Measurements from ENCODE around the gene ATXN2.
"Not testable (repeated sequence)": the region's sequence is repeated elsewhere in the genome, so short reads cannot be mapped to it uniquely, and the experiment has no call there.

The ATXN2 gene

DNA sequence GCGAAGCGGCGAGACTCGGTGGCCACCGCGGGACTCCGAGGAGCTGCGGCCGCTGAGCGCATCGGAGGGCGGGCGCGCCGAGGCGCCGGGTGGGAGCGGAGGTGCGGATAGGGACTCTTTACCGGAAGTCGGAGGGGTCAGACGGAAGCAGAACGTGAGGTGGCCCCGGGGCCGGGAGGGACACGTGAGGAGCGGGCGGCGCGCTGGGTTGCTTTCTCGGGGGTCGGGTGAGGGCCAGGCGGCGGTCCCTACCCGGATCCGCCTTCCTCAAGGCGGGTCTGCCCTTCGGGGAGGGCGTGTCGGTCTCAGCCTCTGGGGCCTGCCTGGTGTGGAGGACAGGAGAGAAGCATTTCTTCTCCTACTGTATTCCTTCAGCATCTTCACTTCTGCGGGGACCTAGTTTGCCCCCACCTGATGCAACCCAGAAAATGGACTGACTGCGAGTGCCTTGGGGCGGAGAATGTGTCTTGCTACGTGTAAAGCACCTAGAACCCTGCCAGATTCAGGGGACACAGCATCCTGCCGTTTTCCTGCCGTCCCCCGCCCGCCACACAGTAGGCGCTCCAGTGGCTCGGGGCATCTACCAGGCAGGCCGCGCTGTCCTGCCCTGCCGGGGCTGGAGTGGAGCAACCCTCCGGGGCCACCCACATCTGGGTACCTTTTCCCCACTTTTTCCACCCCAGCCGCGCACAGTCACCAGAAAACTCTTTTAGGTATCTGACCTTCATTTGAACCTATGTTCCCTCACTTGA lies 514 bp upstream of the ATXN2 start:
- TF ChIP-seq, protein P1, sequence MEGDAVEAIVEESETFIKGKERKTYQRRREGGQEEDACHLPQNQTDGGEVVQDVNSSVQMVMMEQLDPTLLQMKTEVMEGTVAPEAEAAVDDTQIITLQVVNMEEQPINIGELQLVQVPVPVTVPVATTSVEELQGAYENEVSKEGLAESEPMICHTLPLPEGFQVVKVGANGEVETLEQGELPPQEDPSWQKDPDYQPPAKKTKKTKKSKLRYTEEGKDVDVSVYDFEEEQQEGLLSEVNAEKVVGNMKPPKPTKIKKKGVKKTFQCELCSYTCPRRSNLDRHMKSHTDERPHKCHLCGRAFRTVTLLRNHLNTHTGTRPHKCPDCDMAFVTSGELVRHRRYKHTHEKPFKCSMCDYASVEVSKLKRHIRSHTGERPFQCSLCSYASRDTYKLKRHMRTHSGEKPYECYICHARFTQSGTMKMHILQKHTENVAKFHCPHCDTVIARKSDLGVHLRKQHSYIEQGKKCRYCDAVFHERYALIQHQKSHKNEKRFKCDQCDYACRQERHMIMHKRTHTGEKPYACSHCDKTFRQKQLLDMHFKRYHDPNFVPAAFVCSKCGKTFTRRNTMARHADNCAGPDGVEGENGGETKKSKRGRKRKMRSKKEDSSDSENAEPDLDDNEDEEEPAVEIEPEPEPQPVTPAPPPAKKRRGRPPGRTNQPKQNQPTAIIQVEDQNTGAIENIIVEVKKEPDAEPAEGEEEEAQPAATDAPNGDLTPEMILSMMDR (IDR thresholded peaks at IDR 0.05; ENCODE audit: low read depth, low read length, missing control alignments) = no peak
- peak overlapping the region; percentile 73 for H3K4me3 ChIP-seq (replicated peaks; ENCODE audit: low read depth, low read length)
- DNase-seq (ENCODE audit: extremely low read depth, low read depth) = peak; percentile 53

DNA sequence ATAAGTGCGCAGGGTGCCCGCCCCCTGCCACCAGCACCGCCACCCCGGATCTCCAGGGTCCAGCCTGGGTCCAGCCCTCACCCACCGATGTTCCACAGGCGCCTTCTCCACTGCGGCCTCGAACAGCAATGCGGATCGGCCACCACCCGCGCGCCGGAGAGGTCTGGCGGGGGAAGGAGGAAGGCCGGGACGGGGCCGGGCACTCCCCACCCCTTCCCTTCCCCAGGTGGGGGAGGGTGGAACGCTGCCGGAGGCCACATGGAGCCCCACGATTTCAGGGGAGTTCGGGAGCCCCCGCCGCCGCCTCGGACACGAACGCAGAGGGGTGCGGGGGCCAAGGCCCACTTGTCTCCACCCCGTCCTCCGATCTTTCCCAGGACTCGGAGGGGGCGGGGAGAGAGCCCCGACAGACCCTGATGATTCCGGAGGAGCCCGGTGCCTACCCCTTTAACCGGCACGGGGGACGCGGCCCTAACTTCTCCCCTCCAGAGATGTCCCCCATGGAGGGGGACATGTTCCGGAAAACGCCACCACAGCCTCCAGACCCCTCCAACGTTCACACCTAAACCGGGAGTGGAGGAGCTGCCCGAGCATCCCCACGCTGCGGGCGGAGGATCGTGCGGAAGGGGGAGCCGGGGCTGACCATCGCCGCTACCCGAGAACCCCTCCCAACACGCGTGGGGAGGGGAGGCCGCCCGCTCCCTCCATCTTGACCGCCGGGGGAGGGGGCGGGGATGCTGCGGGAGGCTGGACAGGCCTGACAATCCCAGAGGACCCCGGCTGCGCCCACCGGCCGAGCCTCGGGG lies 1.1 kb downstream of the ATXN2 start:
- no peak for DNase-seq (ENCODE audit: extremely low read depth, low read depth)
- H3K4me3 ChIP-seq (replicated peaks; ENCODE audit: low read depth, low read length) = peak overlapping the region; percentile 73
- TF ChIP-seq, protein P1 (IDR thresholded peaks at IDR 0.05; ENCODE audit: low read depth, low read length, missing control alignments) = no peak

DNA sequence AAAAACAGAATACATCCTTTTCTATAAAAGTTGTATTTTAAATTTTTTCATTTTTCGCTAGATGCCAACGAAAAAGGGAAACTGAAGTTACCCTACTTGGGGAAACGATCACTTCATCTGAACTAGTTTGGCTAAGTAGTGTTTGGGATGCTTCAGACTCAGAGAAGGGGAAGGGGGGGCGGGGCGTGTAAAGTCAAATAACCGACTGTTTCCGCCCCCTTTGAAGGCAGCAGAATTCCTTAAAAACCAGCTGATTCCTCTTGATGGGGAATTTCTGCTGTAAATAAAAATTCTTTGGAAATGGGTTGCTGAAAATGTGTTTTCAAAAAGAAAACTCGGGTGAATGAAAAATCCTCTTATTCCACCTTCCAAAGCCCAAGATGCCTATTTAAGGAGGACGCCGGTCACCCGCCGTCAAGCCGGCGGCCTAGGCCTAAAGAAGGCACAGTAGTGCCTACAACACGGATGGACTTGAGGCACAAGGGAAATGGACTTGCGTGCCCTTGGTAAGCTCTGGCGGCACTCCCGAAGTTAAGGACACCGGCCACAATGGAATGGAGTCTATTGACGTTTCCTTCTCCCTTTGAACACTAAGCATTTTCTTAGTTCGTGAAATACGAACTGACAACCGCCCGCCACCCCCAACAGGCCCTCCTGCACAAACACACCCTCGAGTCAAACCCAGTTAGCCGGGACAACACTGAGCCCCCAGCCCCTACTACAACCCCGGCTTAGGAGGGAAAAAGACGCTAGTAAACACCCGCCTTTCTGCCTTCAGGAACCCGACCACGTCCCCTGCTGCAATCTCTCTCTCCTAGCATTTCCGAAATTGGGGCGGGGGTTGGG lies 1.9 kb downstream of the ATXN2 start:
- DNase-seq (ENCODE audit: extremely low read depth, low read depth) = no peak
- H3K4me3 ChIP-seq (replicated peaks; ENCODE audit: low read depth, low read length) = peak overlapping the region; percentile 73

DNA sequence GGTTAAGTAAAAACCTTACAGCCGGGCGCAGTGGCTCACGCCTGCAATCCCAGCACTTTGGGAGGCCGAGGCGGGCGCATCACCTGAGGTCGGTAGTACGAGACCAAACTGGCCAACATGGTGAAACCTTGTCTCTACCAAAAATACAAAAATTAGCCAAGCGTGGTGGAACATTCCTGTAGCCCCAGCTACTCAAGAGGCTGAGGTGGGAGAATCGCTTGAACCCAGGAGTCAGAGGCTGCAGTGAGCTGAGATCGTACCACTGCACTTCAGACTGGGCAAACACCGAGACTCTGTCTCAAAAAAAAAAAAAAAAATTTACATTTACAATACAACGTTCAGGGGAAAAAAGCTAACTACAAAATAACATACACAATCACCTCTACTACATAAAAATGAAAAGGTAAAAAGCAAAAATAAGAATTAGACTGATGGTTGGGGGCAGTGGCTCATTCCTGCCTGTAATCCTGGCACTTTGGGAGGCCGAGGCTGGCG lies 3.7 kb downstream of the ATXN2 start:
- DNase-seq (ENCODE audit: extremely low read depth, low read depth) = not testable (repeated sequence)
- peak overlapping the region; percentile 73 for H3K4me3 ChIP-seq (replicated peaks; ENCODE audit: low read depth, low read length)

More for the DNA sequence above, 1.9 kb downstream of the ATXN2 start:
- TF ChIP-seq, protein P1 (IDR thresholded peaks at IDR 0.05; ENCODE audit: low read depth, low read length, missing control alignments) = no peak

DNA sequence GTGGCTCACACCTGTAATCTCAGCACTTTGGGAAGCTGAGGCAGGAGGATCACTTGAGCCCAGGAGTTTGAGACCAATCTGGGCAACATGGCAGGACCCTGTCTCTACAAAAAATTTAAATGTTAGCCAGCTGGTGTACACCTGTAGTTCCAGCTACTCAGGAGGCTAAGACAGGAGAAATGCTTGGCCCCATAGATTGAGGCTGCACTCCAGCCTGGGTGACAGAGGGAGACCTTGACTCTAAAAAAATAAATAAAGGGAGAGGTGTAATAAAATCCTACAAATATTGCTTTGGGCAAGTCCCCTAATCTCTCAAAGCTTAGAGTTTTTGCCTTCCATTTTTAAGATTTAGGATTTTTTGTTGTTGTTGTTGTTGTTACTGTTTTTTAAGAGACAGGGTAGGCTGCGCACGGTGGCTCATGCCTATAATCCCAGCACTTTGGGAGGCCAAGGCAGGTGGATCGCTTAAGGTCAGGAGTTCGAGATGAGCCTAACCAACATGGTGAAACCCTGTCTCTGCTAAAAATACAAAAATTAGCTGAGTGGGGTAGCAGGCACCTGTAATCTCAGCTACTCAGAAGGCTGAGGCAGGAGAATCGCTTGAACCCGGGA lies 7.6 kb downstream of the ATXN2 start:
- H3K4me3 ChIP-seq (replicated peaks; ENCODE audit: low read depth, low read length); DNase-seq (ENCODE audit: extremely low read depth, low read depth): not testable (repeated sequence)

DNA sequence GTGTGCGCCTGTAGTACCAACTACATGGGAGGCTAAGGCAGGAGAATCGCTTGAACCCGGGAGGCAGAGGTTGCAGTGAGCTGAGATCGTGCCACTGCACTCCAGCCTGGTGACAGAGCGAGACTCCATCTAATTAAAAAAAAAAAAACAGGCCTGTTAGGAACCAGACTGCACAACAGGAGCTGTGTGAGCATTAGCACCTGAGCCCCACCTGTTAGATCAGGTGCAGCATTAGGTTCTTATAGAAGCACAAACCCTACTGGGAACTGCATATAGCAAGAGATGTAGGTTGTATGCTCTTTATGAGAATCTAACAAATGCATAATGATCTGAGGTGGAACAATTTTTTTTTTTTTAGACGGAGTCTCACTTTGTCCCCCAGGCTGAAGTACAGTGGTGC lies 8.6 kb downstream of the ATXN2 start:
- TF ChIP-seq, protein P1 (IDR thresholded peaks at IDR 0.05; ENCODE audit: low read depth, low read length, missing control alignments) = no peak
- DNase-seq (ENCODE audit: extremely low read depth, low read depth) = no peak
- no peak overlapping the region for H3K4me3 ChIP-seq (replicated peaks; ENCODE audit: low read depth, low read length)

DNA sequence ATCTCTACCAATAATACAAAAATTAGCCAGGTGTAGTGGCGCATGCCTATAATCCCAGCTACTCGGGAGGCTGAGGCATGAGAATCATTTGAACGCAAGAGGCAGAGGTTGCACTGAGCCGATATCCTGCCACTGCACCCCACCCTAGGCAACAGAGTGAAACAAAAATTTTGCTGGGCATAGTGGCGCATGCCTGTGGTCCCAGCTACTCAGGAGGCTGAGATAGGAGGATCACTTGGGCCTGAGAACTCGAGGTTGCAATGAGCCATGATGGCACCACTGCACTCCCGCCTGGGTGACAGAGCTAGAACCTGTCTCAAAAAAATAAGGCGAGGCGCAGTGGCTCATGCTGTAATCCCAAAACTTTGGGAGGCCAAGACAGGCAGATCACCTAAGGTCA lies 9.5 kb downstream of the ATXN2 start:
- TF ChIP-seq, protein P1 (IDR thresholded peaks at IDR 0.05; ENCODE audit: low read depth, low read length, missing control alignments) = no peak
- no peak overlapping the region for H3K4me3 ChIP-seq (replicated peaks; ENCODE audit: low read depth, low read length)
- DNase-seq (ENCODE audit: extremely low read depth, low read depth) = no peak
